HepG2 (cell line): Measurements from ENCODE around the gene NECAB2. TPM values are rescaled to one million over a fixed set of nuclear protein-coding genes. Genes with fewer than 3 reads are reported as not detected.
A peak's percentile ranks its signal among the peaks of the same experiment; 100 is the strongest.

ENCODE experiments used
- CBX2 ChIP-seq, 2 experiments: fragments of 200-600 bp in 1 of 2; sonication (generic); formaldehyde crosslinking in 1 of 2; IDR thresholded peaks; 2 replicates each; pipeline versions ENCODE4 v1.7.0 to v1.8.1; 2018 to 2022; ENCODE audit warnings: low read depth in 2 of 2, low read length in 1 of 2, mild to moderate bottlenecking in 1 of 2, missing genetic modification reagents in 1 of 2
- CEBPB ChIP-seq: IDR thresholded peaks from 2 replicates; pipeline ENCODE4 v1.6.1; 2011; ENCODE audit warnings: low read depth, low read length, improper control_type of control experiment, borderline replicate concordance
- EED ChIP-seq: sonication (generic); formaldehyde crosslinking; IDR thresholded peaks from 2 replicates; pipeline ENCODE4 v1.5.0; 2020; ENCODE audit warnings: mild to moderate bottlenecking, missing genetic modification reagents
- HDAC2 ChIP-seq: sonication (generic); formaldehyde crosslinking; IDR thresholded peaks from 2 replicates; pipeline ENCODE4 v1.4.0; 2020; ENCODE audit warnings: missing genetic modification reagents
- HNF4A ChIP-seq: sonication (generic); formaldehyde crosslinking; IDR thresholded peaks from 2 replicates; pipeline ENCODE4 v1.4.0; 2020; ENCODE audit warnings: missing genetic modification reagents
- HOXA7 ChIP-seq: sonication (generic); formaldehyde crosslinking; IDR thresholded peaks from 2 replicates; pipeline ENCODE4 v1.8.1; 2022; ENCODE audit warnings: mild to moderate bottlenecking, missing genetic modification reagents, moderate library complexity
- KDM1A ChIP-seq: IDR thresholded peaks from 2 replicates; pipeline ENCODE4 v1.6.1; 2016; ENCODE audit warnings: missing compliant biosample characterization
- KLF6 ChIP-seq: IDR thresholded peaks from 2 replicates; pipeline ENCODE4 v1.8.0; 2016; ENCODE audit warnings: missing biosample characterization, missing genetic modification reagents
- MBD4 ChIP-seq: IDR thresholded peaks from 2 replicates; pipeline ENCODE4 v1.6.1; 2012; ENCODE audit warnings: low read length, inconsistent platforms, borderline replicate concordance
- MED13 ChIP-seq: sonication (generic); formaldehyde crosslinking; IDR thresholded peaks from 2 replicates; pipeline ENCODE4 v1.5.0; 2020; ENCODE audit warnings: missing genetic modification reagents
- SRSF1 ChIP-seq: fragments of 200-400 bp; formaldehyde crosslinking; optimal IDR thresholded peaks from 2 replicates; pipeline ENCODE3; 2017; ENCODE audit warnings: mild to moderate bottlenecking, low read depth, low read length, moderate library complexity
- TGIF2 ChIP-seq: IDR thresholded peaks from 2 replicates; pipeline ENCODE4 v1.6.1; 2016; ENCODE audit warnings: control low read depth, missing compliant biosample characterization
- ZBTB21 ChIP-seq: sonication (generic); formaldehyde crosslinking; IDR thresholded peaks from 2 replicates; pipeline ENCODE4 v1.4.0; 2020; ENCODE audit warnings: missing genetic modification reagents
- ZNF12 ChIP-seq: sonication (generic); formaldehyde crosslinking; IDR thresholded peaks from 2 replicates; pipeline ENCODE4 v1.5.0; 2020; ENCODE audit warnings: missing genetic modification reagents
- ZNF335 ChIP-seq: sonication (generic); formaldehyde crosslinking; IDR thresholded peaks from 2 replicates; pipeline ENCODE4 v1.4.0; 2020; ENCODE audit warnings: missing genetic modification reagents
- ZNF644 ChIP-seq: IDR thresholded peaks from 2 replicates; pipeline ENCODE4 v1.6.1; 2016; ENCODE audit warnings: low read depth
- ZSCAN29 ChIP-seq: sonication (generic); formaldehyde crosslinking; conservative IDR thresholded peaks from 2 replicates; pipeline ENCODE4 v1.4.0; 2020; ENCODE audit warnings: mild to moderate bottlenecking, missing genetic modification reagents
- polyA plus RNA-seq, 8 experiments: library from polyadenylated mRNA; depleted of rRNA in 3 of 8; stranded (reverse) in 7 of 8; unstranded in 1 of 8; fragments of >200 nt; fragmentation: Illumina TruSeq in 4 of 8; extraction: Trizol in 4 of 8; gene quantifications; 2 replicates each; pipeline versions ENCODE4 v1.2.1 to v1.2.3, GENCODE V29; 2011 to 2016; ENCODE audit warnings: low read depth in 4 of 8, missing spikeins in 1 of 8, mixed read lengths in 1 of 8; ENCODE audit not compliant: insufficient read depth in 1 of 8
- total RNA-seq, 5 experiments: library from RNA; depleted of rRNA; stranded (reverse); fragments of >200 nt; fragmentation: Illumina TruSeq; extraction: Trizol; gene quantifications; 2 replicates each; pipeline ENCODE4 v1.2.3, GENCODE V29; 2016; ENCODE audit warnings: low read depth in 1 of 5
- TF ChIP-seq, protein P1 (sequence below): sonication (generic); formaldehyde crosslinking; conservative IDR thresholded peaks from 2 replicates; pipeline ENCODE4 v1.4.0; 2020; ENCODE audit warnings: mild to moderate bottlenecking, missing genetic modification reagents, moderate library complexity
- TF ChIP-seq, protein P2 (sequence below): IDR thresholded peaks from 2 replicates; pipeline ENCODE4 v1.6.1; 2016
- TF ChIP-seq, protein P3 (sequence below): IDR thresholded peaks from 2 replicates; pipeline ENCODE4 v1.6.1; 2018; ENCODE audit warnings: missing genetic modification reagents
- TF ChIP-seq, protein P4 (sequence below): sonication (generic); IDR thresholded peaks from 2 replicates; pipeline ENCODE4 v1.6.1; 2016; ENCODE audit warnings: low read depth, borderline replicate concordance
- TF ChIP-seq, protein P5 (sequence below): sonication (generic); formaldehyde crosslinking; IDR thresholded peaks from 2 replicates; pipeline ENCODE4 v1.9.0; 2022; ENCODE audit warnings: missing genetic modification reagents, mild to moderate bottlenecking, borderline replicate concordance

The NECAB2 gene
- total and polyA plus RNA-seq, 2 of the 13 experiments (the other 11 are each of a cell fraction or from before 2014, with no cell fraction given), result 0.21 to 0.49 TPM

DNA sequence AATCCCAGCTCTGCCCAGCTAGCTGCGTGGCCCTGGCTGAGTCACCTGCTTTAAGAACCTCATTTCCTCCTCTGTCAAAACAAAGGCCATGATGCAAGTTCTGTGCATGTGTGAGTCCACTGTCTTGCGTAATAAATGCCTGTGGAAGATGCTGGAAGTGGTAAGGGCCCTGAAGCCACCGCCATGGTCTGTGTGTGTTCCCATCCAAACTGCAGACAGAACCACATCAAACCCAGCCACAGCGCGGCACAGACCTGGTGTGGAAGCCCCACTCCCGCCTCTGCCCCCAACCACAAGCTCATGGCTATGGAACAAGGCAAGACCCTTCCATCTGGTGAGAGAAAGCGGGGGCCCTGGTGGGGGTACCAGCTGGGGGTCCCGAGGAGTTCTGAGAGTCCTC, 26.0 kb downstream of the NECAB2 start (continued):
- TF ChIP-seq, protein P1, sequence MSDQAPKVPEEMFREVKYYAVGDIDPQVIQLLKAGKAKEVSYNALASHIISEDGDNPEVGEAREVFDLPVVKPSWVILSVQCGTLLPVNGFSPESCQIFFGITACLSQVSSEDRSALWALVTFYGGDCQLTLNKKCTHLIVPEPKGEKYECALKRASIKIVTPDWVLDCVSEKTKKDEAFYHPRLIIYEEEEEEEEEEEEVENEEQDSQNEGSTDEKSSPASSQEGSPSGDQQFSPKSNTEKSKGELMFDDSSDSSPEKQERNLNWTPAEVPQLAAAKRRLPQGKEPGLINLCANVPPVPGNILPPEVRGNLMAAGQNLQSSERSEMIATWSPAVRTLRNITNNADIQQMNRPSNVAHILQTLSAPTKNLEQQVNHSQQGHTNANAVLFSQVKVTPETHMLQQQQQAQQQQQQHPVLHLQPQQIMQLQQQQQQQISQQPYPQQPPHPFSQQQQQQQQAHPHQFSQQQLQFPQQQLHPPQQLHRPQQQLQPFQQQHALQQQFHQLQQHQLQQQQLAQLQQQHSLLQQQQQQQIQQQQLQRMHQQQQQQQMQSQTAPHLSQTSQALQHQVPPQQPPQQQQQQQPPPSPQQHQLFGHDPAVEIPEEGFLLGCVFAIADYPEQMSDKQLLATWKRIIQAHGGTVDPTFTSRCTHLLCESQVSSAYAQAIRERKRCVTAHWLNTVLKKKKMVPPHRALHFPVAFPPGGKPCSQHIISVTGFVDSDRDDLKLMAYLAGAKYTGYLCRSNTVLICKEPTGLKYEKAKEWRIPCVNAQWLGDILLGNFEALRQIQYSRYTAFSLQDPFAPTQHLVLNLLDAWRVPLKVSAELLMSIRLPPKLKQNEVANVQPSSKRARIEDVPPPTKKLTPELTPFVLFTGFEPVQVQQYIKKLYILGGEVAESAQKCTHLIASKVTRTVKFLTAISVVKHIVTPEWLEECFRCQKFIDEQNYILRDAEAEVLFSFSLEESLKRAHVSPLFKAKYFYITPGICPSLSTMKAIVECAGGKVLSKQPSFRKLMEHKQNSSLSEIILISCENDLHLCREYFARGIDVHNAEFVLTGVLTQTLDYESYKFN (CRISPR knock-in tag), result 0 out of 2 replicates have a peak, but pooled peaks have one; percentile 5
- TF ChIP-seq KLF6 (CRISPR knock-in tag) (0 out of 2 replicates have a peak, but pooled peaks have one; percentile 38), HNF4A (peak; percentile 25; the same call in 1 of the 2 replicates), ZNF644 (CRISPR knock-in tag) (0 out of 2 replicates have a peak, but pooled peaks have one; percentile 51), EED (no peak), MBD4 (no peak), CEBPB (peak; percentile 99), HOXA7 (CRISPR knock-in tag) (no peak), ZNF12 (CRISPR knock-in tag) (peak; percentile 82), SRSF1 (no peak), KDM1A (CRISPR knock-in tag) (peak; percentile 90), ZSCAN29 (peak; percentile 56; the same call in 1 of the 2 replicates), ZNF335 (peak; percentile 59; the same call in 1 of the 2 replicates), ZBTB21 (CRISPR knock-in tag) (peak; percentile 67), MED13 (CRISPR knock-in tag) (no peak), HDAC2 (peak; percentile 51; the same call in 1 of the 2 replicates), CBX2 (IDR thresholded peaks at IDR 0.05; ENCODE audit: low read depth, low read length) (no peak), CBX2 (CRISPR knock-in tag; IDR thresholded peaks at IDR 0.05; ENCODE audit: low read depth) (no peak), TGIF2 (peak; percentile 94)
- TF ChIP-seq, protein P2, sequence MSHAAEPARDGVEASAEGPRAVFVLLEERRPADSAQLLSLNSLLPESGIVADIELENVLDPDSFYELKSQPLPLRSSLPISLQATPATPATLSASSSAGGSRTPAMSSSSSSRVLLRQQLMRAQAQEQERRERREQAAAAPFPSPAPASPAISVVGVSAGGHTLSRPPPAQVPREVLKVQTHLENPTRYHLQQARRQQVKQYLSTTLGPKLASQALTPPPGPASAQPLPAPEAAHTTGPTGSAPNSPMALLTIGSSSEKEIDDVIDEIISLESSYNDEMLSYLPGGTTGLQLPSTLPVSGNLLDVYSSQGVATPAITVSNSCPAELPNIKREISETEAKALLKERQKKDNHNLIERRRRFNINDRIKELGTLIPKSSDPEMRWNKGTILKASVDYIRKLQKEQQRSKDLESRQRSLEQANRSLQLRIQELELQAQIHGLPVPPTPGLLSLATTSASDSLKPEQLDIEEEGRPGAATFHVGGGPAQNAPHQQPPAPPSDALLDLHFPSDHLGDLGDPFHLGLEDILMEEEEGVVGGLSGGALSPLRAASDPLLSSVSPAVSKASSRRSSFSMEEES, result peak; percentile 55; the same call in 1 of the 2 replicates
- TF ChIP-seq, protein P3, sequence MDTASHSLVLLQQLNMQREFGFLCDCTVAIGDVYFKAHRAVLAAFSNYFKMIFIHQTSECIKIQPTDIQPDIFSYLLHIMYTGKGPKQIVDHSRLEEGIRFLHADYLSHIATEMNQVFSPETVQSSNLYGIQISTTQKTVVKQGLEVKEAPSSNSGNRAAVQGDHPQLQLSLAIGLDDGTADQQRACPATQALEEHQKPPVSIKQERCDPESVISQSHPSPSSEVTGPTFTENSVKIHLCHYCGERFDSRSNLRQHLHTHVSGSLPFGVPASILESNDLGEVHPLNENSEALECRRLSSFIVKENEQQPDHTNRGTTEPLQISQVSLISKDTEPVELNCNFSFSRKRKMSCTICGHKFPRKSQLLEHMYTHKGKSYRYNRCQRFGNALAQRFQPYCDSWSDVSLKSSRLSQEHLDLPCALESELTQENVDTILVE (CRISPR knock-in tag), result peak; percentile 54; the same call in 1 of the 2 replicates
- TF ChIP-seq, protein P4, sequence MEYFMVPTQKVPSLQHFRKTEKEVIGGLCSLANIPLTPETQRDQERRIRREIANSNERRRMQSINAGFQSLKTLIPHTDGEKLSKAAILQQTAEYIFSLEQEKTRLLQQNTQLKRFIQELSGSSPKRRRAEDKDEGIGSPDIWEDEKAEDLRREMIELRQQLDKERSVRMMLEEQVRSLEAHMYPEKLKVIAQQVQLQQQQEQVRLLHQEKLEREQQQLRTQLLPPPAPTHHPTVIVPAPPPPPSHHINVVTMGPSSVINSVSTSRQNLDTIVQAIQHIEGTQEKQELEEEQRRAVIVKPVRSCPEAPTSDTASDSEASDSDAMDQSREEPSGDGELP, result peak; percentile 20; the same call in 1 of the 2 replicates
- TF ChIP-seq, protein P5, sequence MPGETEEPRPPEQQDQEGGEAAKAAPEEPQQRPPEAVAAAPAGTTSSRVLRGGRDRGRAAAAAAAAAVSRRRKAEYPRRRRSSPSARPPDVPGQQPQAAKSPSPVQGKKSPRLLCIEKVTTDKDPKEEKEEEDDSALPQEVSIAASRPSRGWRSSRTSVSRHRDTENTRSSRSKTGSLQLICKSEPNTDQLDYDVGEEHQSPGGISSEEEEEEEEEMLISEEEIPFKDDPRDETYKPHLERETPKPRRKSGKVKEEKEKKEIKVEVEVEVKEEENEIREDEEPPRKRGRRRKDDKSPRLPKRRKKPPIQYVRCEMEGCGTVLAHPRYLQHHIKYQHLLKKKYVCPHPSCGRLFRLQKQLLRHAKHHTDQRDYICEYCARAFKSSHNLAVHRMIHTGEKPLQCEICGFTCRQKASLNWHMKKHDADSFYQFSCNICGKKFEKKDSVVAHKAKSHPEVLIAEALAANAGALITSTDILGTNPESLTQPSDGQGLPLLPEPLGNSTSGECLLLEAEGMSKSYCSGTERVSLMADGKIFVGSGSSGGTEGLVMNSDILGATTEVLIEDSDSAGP (CRISPR knock-in tag), result peak; percentile 42; the same call in 1 of the 2 replicates
